ENCODE measurements around the gene TOM1L2.

Gene TOM1L2

GRCh38 chr17:17978481-17979424 lies 6.6 kb upstream of the TOM1L2 start:
- peak in 1 of 2 experiments; percentile 27 for DNase-seq (ENCODE audit: low read depth in 1 of 2, low spot score in 1 of 2)
- no peak for TF ChIP-seq POLR2AphosphoS5 (IDR thresholded peaks at IDR 0.05; ENCODE audit: low read depth)
- no peak for TF ChIP-seq GABPA (IDR thresholded peaks at IDR 0.05; ENCODE audit: low read depth)
- TF ChIP-seq REST (IDR thresholded peaks at IDR 0.05; ENCODE audit: insufficient replicate concordance, low read depth): no peak
- TF ChIP-seq CTCF (IDR thresholded peaks at IDR 0.05; ENCODE audit: insufficient read depth, low read length): no peak
- peak; percentile 58; the same call in 1 of the 2 replicates for TF ChIP-seq SPI1 (IDR thresholded peaks at IDR 0.05; ENCODE audit: borderline replicate concordance, low read depth)
- no peak overlapping the region for H3K27ac ChIP-seq (replicated peaks)

GRCh38 chr17:17976931-17977570 lies 4.9 kb upstream of the TOM1L2 start:
- DNase-seq (ENCODE audit: low read depth in 1 of 2, low spot score in 1 of 2): no peak
- no peak overlapping the region for H3K27ac ChIP-seq (replicated peaks)
- no peak for TF ChIP-seq GABPA (IDR thresholded peaks at IDR 0.05; ENCODE audit: low read depth)
- TF ChIP-seq SPI1 (IDR thresholded peaks at IDR 0.05; ENCODE audit: borderline replicate concordance, low read depth): no peak
- no peak for TF ChIP-seq CTCF (IDR thresholded peaks at IDR 0.05; ENCODE audit: insufficient read depth, low read length)
- no peak for TF ChIP-seq POLR2AphosphoS5 (IDR thresholded peaks at IDR 0.05; ENCODE audit: low read depth)
- TF ChIP-seq REST (IDR thresholded peaks at IDR 0.05; ENCODE audit: insufficient replicate concordance, low read depth): no peak
- H3K4me3 ChIP-seq (replicated peaks; ENCODE audit: insufficient read depth, low read length): no peak overlapping the region
- H3K27me3 ChIP-seq (ENCODE audit: insufficient read depth, poor library complexity, severe bottlenecking): no peaks in the 10 kb centered on the region

More at GRCh38 chr17:17978481-17979424, 6.6 kb upstream of the TOM1L2 start:
- H3K4me3 ChIP-seq (replicated peaks; ENCODE audit: insufficient read depth, low read length): no peak overlapping the region
- no peaks in the 10 kb centered on the region for H3K27me3 ChIP-seq (ENCODE audit: insufficient read depth, poor library complexity, severe bottlenecking)

GRCh38 chr17:17975436-17975835 lies 3.2 kb upstream of the TOM1L2 start:
- TF ChIP-seq SPI1 (IDR thresholded peaks at IDR 0.05; ENCODE audit: borderline replicate concordance, low read depth) (no peak), REST (IDR thresholded peaks at IDR 0.05; ENCODE audit: insufficient replicate concordance, low read depth) (no peak), GABPA (IDR thresholded peaks at IDR 0.05; ENCODE audit: low read depth) (no peak), POLR2AphosphoS5 (IDR thresholded peaks at IDR 0.05; ENCODE audit: low read depth) (no peak), CTCF (IDR thresholded peaks at IDR 0.05; ENCODE audit: insufficient read depth, low read length) (no peak)
- DNase-seq (ENCODE audit: low read depth in 1 of 2, low spot score in 1 of 2): peak; percentile 13 to 56
- H3K27me3 ChIP-seq (ENCODE audit: insufficient read depth, poor library complexity, severe bottlenecking): no peaks in the 10 kb centered on the region
- no peak overlapping the region for H3K4me3 ChIP-seq (replicated peaks; ENCODE audit: insufficient read depth, low read length)
- H3K27ac ChIP-seq (replicated peaks): no peak overlapping the region
